GM18526 (cell line): ENCODE results near the gene ST6GALNAC4.

ENCODE experiments used
- POLR2A ChIP-seq: IDR thresholded peaks from 3 replicates; pipeline ENCODE4 v1.6.1; 2011; ENCODE audit not compliant: insufficient read length; ENCODE audit errors: extremely low read depth

Gene ST6GALNAC4

GRCh38 chr9:127953768-127954505, 37.1 kb upstream of the ST6GALNAC4 start:
- TF ChIP-seq POLR2A = no peak

GRCh38 chr9:127953154-127953553, 36.3 kb upstream of the ST6GALNAC4 start:
- TF ChIP-seq POLR2A = no peak

- TF ChIP-seq POLR2A = no peak
Measured at GRCh38 chr9:127950513-127951289, 33.9 kb upstream of the ST6GALNAC4 start.

- no peak for TF ChIP-seq POLR2A
Measured at GRCh38 chr9:127949827-127950512, 33.1 kb upstream of the ST6GALNAC4 start.

- TF ChIP-seq POLR2A = no peak
Measured at GRCh38 chr9:127947841-127948710, 31.2 kb upstream of the ST6GALNAC4 start.

- no peak for TF ChIP-seq POLR2A
Measured at GRCh38 chr9:127946728-127947127, 29.9 kb upstream of the ST6GALNAC4 start.

GRCh38 chr9:127945942-127946341, 29.1 kb upstream of the ST6GALNAC4 start:
- no peak for TF ChIP-seq POLR2A

- TF ChIP-seq POLR2A = no peak
Measured at GRCh38 chr9:127945338-127945737, 28.5 kb upstream of the ST6GALNAC4 start.

GRCh38 chr9:127944586-127945218, 27.9 kb upstream of the ST6GALNAC4 start:
- TF ChIP-seq POLR2A = no peak

GRCh38 chr9:127943731-127944144, 26.9 kb upstream of the ST6GALNAC4 start:
- no peak for TF ChIP-seq POLR2A

GRCh38 chr9:127943011-127943662, 26.3 kb upstream of the ST6GALNAC4 start:
- TF ChIP-seq POLR2A = no peak

GRCh38 chr9:127942216-127943010, 25.6 kb upstream of the ST6GALNAC4 start:
- no peak for TF ChIP-seq POLR2A

- TF ChIP-seq POLR2A = no peak
Measured at GRCh38 chr9:127941961-127942215, 25.0 kb upstream of the ST6GALNAC4 start.
